Stimulated activated CD4-positive, alpha-beta T cell treated with anti-CD3 and anti-CD28 coated beads, Interleukin-1b, Interleukin-23, amount 100 ng/mL, for 24 hours (primary cell): ENCODE data around the gene ACOT12.
A peak's percentile ranks its signal among the peaks of the same experiment; 100 is the strongest.
"Not testable (repeated sequence)": the region's sequence is repeated elsewhere in the genome, so short reads cannot be mapped to it uniquely, and the experiment has no call there.

Experiments
- DNase-seq, 4 experiments: peaks; one replicate each; pipeline ENCODE4 v3.0.0-alpha.2; 2020; ENCODE audit warnings: low read depth in 4 of 4, low spot score in 1 of 4

The ACOT12 gene

GRCh38 chr5:81344736-81345135 is 49.2 kb downstream of the ACOT12 start:
- DNase-seq, result no peak

DNA sequence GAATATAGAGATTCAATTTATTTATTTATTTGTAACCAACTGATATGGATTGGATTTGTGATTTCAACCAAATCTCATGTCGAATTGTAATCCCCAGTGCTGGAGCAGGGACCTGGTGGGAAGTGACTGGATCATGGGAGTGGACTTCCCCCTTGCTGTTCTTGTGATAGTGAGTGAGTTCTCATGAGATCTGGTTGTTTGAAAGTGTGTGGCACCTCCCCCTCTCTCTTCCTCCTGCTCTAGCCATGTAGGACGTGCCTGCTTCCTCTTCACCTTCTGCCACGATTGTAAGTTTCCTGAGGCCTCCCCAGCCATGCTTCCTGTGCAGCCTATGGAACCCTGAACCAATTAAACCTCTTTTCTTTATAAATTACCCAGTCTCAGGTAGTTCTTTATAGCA is 55.7 kb downstream of the ACOT12 start:
- DNase-seq, result not testable (repeated sequence)

DNA sequence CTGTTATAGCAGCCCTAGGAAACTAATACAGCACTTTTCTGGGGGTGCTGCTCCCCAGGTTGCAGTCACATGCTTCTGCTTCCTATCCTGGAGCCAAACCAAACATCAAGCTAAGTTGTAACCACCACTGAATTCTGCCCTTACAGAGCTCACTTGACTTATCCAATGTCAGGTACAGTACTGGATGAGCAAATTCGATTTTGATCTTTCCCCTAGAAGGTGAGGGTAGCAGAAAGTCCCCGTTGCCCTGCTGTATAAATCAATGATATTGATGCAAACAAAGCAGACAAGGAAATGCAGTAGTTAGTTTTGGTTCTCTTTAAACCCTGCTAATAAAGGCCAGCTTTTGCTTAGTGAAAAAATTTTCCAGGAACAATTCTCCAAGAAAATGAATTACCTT is 56.1 kb downstream of the ACOT12 start:
- DNase-seq, result no peak

DNA sequence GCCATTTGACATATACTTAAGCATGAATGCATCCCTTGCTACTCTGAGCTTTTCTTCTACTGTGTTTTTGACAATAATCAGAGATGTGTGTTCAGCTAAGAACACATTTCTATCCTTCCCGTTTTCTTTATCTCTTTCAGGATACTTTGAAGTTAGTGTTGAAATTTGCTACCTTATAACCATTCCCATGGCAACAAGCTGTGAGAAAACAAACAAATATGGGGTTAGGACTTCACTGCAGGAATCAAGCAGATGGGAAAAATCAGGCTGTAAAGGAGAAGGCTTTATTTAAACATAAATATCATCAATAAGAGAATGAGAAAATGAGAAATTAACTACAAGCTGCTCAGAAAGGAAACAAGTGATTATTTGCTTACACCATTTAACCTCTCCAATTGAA is 57.4 kb downstream of the ACOT12 start:
- DNase-seq, result no peak

GRCh38 chr5:81335946-81336345 is 58.0 kb downstream of the ACOT12 start:
- DNase-seq, result no peak

DNA sequence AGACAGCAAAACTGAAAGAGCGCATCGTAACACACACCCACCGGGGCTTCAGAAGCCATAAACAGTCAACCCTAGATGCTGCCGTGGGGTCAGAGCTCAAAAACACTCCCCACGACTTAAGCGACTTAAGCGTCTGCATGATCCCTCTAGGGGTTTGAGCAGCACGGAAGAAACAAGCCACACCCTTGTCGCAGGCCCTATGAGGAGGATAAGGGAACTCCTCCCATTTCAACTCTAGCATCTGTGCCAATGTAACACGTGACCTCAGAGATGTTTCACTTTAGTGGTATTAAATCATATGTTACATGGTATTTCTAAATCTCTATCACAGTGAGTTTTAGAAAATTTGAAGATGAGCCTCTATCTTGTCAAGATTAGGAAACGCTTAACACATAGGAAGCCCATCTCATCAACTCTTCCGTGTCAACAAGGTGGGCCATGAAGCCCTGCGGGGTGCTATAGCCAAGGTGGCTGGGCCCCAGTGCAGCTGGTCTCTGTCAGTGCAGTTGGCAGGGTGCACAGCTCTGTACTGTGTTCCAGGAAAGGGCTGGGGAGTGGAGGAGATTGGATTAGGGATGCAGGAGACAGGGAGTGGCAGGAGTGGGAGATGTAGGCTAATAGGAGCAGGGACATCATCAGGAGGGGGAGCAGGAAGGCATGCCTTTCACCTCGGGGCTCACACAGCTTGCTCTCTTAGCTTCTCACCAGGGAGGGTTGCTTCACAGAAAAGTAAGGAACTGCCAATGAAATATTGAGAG is 59.5 kb downstream of the ACOT12 start:
- no peak for DNase-seq

DNA sequence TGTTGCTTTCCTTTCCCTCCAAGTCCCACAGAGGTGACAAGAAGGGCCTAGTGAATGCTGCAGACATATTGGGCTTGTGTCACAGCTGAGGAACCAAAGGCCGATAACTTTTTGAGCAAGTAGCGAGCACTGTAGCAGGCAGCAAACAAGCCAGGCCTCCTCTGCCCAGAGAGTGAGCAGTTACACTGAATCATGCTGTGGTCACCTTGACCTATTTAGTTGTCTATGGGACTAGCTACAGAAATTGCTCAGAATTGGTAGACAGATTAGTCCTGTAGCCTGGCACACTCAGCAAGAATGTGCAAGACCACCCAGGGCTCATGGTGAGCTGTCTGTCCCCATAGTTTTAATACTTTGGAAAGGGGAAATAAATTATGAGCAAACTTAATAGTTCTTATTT is 67.4 kb downstream of the ACOT12 start:
- no peak for DNase-seq

DNA sequence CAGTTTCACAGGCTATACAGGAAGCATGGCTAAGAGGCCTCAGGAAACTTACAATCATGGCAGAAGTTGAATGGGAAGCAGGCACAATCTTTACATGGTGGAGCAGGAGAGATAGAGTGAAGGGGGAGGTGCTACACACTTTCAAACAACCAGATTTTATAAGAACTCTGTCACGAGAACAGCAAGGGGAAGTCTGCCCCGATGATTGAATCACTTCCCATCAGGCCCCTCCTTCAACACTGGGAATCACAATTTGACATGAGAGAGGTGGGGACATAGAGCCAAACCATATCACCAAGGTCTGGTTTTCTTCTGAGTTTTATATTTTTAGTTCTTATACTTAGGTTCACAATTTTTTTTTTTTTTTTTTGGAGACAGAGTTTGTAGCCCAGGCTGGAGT is 76.4 kb downstream of the ACOT12 start:
- DNase-seq, result no peak

- DNase-seq, result no peak
These were observed 77.4 kb downstream of the ACOT12 start for GRCh38 chr5:81316571-81316970.

DNA sequence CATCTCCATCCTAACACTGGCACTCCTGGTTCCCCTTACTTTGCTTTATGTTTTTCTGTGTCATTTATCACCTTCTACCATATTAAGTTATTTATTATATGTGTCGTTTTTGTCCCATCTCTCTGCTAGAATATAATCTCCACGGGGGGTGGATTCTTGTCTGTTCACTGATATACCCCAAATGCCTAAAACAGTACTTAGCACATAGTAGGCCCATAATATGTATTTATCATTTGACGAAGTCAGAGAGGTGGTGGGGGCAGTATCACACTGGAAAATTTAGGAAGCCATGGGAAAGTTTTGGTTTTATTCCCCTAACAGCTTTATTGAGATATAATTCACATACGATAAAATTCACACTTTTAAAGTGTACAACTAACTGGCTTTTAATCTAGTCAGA is 78.1 kb downstream of the ACOT12 start:
- no peak for DNase-seq

DNA sequence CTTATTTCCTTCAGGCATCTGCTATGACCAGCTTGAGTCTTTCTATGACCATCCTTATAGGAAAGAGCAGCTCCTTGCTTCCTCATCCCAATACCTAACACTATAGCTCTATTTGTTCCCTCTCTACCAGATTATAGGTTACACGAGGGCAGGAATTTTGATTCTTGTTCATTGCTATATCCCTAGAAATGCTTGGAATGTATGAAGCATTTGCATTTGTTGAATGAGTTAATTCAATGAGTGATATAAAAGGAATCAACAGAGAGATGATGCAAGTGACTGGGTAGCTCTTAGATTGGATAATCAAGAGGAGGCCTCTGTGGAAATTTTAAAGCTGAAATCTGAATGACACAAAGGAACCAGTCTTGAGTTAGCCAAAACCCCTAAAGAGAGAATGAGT is 78.6 kb downstream of the ACOT12 start:
- no peak for DNase-seq

- no peak for DNase-seq
These were observed 79.4 kb downstream of the ACOT12 start for GRCh38 chr5:81314581-81314980.

DNA sequence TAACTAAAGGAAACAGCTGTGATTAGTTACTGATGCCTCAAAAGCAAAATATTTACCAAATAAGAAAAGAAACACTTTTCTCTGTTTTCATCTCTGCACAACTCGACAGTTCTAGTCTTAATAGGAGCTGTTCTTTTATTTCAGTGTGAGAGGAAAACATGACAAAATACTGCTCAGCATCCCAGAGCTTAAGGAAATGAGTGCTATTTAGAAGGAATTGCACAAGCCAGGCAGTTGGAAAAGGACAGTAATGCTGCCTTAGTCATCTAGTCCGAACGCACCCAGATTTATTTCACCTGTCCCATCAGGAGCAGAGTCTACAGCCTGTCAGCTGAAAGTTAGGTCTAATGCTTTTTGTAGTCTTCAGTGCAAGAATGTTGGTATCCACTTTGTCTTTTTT is 80.2 kb downstream of the ACOT12 start:
- no peak for DNase-seq

DNA sequence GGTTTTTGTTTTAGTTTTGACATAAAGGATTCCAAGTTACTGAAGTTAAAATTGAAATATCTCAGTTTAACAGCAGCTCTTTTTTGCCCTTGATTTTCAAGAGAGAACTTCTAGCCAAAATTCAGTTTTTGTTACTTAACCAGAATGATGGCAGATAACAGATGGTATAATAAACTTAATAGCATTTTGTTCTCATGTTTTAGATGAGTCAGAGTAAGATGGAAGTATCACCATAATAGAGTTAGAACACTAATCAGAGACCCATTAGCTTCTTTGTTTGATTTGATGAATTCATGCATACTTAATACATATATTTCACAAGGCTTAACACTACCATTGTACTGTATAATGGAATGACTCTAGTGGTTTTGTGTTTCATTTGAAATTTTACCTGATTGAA is 80.7 kb downstream of the ACOT12 start:
- DNase-seq, result no peak

GRCh38 chr5:81310402-81311063 is 83.4 kb downstream of the ACOT12 start:
- no peak for DNase-seq

- no peak for DNase-seq
These were observed 85.1 kb downstream of the ACOT12 start for GRCh38 chr5:81308836-81309235.

- DNase-seq, result no peak
These were observed 88.1 kb downstream of the ACOT12 start for GRCh38 chr5:81305785-81306184.

- DNase-seq, result no peak
These were observed 90.4 kb downstream of the ACOT12 start for GRCh38 chr5:81303563-81303962.

GRCh38 chr5:81302596-81302995 is 91.3 kb downstream of the ACOT12 start:
- no peak for DNase-seq

GRCh38 chr5:81301271-81302015 is 92.5 kb downstream of the ACOT12 start, which contains the start of gene ZCCHC9:
ZCCHC9 (plus strand) TSS chr5:81301587; CDS start chr5:81304758, 3,171 bp downstream.
- peak; percentile 87 to 94 (median 90) for DNase-seq

GRCh38 chr5:81300921-81301270 is 93.0 kb downstream of the ACOT12 start:
- DNase-seq, result no peak

DNA sequence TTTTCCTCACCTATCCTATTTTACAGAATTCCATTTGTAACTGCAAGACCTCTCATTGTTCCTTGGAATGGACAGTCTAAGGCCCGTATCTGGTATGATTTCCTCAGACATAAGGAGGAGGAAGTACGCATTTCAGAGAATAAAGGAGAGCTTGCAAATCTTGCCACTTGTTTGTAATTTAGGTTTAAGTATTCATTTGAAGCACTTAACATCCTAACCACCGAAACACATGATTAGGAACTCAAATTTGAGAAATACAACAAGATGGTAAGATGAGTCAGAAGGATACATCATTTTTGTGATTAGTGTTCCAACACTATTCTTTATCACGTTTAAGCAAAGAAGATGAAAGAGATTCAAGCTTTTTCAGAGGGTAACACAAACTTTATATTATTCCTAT is 96.4 kb downstream of the ACOT12 start:
- DNase-seq, result no peak
